ENCODE data around the gene ATP6V1G2.

DNA sequence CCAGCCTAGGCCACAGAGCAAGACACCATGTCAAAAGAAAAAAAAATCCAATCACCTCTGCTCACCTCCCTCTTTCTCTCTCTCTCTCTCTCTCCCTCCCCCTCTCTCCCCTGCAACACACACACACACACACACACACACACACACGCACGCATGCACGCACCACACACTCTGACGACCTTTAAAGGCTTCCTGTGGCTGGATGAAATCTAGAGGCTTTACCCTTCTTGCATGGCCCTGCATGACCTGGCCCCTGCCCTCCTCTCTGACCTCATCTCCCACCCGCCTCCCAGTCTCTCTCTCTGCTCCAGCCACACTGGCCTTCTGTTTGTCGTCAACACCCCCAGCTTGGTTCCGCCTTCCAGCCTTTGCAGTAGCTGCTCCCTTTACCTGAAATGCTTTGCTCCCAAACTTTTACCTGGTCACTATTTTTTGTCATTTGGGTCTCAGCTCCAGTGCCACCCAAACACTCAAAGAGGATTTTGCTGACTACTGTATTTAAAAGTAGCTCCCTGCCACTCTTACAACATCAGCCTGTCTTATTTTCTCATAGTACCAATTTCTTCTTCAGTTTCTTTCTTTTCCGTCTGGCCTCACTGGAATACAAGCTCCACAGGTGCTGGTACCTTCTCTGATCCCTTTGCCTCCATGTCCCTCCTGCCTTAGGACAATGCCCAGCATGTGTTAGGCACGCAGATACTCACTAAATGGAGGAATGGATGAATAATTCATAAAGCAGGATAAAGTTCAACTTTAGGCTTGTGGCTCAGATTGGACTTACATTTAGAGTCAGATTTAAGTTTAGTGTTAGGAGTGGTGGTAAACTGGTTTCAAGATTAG is 21.3 kb upstream of the ATP6V1G2 start:
- TF ChIP-seq MXI1 (IDR thresholded peaks at IDR 0.05; ENCODE audit: borderline replicate concordance, low read depth, low read length) (no peak), POLR2A (IDR thresholded peaks at IDR 0.05; ENCODE audit: low read depth, low read length) (no peak)
- TF ChIP-seq, protein P1, sequence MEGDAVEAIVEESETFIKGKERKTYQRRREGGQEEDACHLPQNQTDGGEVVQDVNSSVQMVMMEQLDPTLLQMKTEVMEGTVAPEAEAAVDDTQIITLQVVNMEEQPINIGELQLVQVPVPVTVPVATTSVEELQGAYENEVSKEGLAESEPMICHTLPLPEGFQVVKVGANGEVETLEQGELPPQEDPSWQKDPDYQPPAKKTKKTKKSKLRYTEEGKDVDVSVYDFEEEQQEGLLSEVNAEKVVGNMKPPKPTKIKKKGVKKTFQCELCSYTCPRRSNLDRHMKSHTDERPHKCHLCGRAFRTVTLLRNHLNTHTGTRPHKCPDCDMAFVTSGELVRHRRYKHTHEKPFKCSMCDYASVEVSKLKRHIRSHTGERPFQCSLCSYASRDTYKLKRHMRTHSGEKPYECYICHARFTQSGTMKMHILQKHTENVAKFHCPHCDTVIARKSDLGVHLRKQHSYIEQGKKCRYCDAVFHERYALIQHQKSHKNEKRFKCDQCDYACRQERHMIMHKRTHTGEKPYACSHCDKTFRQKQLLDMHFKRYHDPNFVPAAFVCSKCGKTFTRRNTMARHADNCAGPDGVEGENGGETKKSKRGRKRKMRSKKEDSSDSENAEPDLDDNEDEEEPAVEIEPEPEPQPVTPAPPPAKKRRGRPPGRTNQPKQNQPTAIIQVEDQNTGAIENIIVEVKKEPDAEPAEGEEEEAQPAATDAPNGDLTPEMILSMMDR (conservative IDR thresholded peaks at IDR 0.05; ENCODE audit: low read depth, low read length): no peak
